Esophagus squamous epithelium (tissue), 4 donors: ENCODE results near the gene HS3ST3A1.

Source experiments
- POLR2A ChIP-seq, 4 donors: fragments of 450-650 bp; IDR thresholded peaks; one replicate each; pipeline ENCODE4 v1.6.1; 2017; ENCODE audit warnings: antibody characterized with exemption in 4 of 4, mild to moderate bottlenecking in 4 of 4, moderate library complexity in 3 of 4
- TF ChIP-seq, protein P1 (sequence below), 6 experiments: fragments of 450-650 bp in 4 of 6; fragments of 200-600 bp in 2 of 6; sonication (generic) in 2 of 6; IDR thresholded peaks; one replicate each; pipeline ENCODE4 v1.5.1; 2016 to 2019; ENCODE audit warnings: antibody characterized with exemption in 6 of 6, mild to moderate bottlenecking in 4 of 6, moderate library complexity in 4 of 6

DNA sequence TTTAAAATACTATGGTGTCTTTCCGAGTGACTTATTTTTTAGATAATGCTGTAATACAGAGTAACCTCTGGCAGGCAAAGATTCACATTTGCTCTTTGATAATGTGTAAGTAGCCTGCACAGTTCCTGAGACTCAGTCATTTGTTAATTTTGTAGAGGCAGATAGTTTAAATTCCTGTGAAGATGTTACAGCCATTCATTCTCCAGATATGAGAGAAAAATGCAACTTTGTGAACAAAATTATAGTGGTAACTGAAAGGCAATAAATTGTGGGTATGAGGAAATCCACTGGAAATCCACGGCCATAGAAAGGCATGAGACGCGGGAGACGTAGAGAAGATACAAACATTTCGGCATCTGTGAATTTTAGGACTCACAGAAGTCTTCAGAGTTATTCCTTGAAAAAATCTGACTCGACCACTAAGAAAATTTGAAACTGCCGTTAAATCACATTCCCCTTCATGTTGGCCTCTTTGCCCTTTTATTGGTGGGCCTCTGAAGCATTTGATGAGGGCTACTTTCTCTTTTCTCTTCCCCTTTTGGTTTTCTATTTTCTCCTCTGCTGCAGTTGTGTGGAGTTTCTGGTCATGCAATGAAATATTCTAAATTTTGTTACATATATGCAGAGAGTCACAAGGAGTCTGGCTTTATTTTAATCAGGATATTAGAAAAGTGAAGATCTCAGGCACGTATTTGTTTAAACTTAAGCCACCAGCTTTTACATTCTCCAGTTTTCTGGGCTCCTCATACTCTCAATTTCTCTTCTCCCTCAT, 18.8 kb downstream of the HS3ST3A1 start:
- TF ChIP-seq, protein P1, sequence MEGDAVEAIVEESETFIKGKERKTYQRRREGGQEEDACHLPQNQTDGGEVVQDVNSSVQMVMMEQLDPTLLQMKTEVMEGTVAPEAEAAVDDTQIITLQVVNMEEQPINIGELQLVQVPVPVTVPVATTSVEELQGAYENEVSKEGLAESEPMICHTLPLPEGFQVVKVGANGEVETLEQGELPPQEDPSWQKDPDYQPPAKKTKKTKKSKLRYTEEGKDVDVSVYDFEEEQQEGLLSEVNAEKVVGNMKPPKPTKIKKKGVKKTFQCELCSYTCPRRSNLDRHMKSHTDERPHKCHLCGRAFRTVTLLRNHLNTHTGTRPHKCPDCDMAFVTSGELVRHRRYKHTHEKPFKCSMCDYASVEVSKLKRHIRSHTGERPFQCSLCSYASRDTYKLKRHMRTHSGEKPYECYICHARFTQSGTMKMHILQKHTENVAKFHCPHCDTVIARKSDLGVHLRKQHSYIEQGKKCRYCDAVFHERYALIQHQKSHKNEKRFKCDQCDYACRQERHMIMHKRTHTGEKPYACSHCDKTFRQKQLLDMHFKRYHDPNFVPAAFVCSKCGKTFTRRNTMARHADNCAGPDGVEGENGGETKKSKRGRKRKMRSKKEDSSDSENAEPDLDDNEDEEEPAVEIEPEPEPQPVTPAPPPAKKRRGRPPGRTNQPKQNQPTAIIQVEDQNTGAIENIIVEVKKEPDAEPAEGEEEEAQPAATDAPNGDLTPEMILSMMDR (IDR thresholded peaks at IDR 0.05), result no peak
- TF ChIP-seq POLR2A (IDR thresholded peaks at IDR 0.05), result no peak
